Subcutaneous abdominal adipose tissue (tissue), 5 donors: Measurements from ENCODE around the gene TMBIM1.

Experiments
- H3K27ac ChIP-seq: one replicate; pipeline ENCODE4 v1.7.0; 2013; ENCODE audit warnings: low read depth, mild to moderate bottlenecking, inconsistent platforms, low read length, moderate library complexity
- H3K27me3 ChIP-seq, 5 donors: one replicate each; pipeline ENCODE4 v1.7.0; 2013; ENCODE audit warnings: low read length in 5 of 5, inconsistent platforms in 1 of 5; ENCODE audit not compliant: control insufficient read depth in 5 of 5, insufficient read depth in 4 of 5
- H3K36me3 ChIP-seq, 5 donors: one replicate each; pipeline ENCODE4 v1.7.0; 2013; ENCODE audit warnings: low read length in 5 of 5; ENCODE audit not compliant: control insufficient read depth in 5 of 5, insufficient read depth in 5 of 5
- H3K4me1 ChIP-seq, 5 donors: one replicate each; pipeline ENCODE4 v1.7.0; 2013; ENCODE audit warnings: low read length in 5 of 5, mild to moderate bottlenecking in 3 of 5, moderate library complexity in 1 of 5; ENCODE audit not compliant: control insufficient read depth in 5 of 5, insufficient read depth in 5 of 5
- H3K4me3 ChIP-seq, 5 donors: one replicate each; pipeline ENCODE4 v1.7.0; 2013; ENCODE audit warnings: low read length in 5 of 5, low read depth in 1 of 5
- H3K9ac ChIP-seq, 5 donors: one replicate each; pipeline ENCODE4 v1.7.0; 2013; ENCODE audit warnings: low read length in 5 of 5, mild to moderate bottlenecking in 4 of 5, moderate library complexity in 3 of 5
- H3K9me3 ChIP-seq, 5 donors: one replicate each; pipeline ENCODE4 v1.7.0; 2013; ENCODE audit warnings: low read length in 5 of 5; ENCODE audit not compliant: control insufficient read depth in 5 of 5
- donor health status: healthy.
- donor health status: healthy.
- donor health status: healthy.
- donor health status: healthy.
- donor health status: healthy.

Gene TMBIM1, protein sequence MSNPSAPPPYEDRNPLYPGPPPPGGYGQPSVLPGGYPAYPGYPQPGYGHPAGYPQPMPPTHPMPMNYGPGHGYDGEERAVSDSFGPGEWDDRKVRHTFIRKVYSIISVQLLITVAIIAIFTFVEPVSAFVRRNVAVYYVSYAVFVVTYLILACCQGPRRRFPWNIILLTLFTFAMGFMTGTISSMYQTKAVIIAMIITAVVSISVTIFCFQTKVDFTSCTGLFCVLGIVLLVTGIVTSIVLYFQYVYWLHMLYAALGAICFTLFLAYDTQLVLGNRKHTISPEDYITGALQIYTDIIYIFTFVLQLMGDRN

DNA sequence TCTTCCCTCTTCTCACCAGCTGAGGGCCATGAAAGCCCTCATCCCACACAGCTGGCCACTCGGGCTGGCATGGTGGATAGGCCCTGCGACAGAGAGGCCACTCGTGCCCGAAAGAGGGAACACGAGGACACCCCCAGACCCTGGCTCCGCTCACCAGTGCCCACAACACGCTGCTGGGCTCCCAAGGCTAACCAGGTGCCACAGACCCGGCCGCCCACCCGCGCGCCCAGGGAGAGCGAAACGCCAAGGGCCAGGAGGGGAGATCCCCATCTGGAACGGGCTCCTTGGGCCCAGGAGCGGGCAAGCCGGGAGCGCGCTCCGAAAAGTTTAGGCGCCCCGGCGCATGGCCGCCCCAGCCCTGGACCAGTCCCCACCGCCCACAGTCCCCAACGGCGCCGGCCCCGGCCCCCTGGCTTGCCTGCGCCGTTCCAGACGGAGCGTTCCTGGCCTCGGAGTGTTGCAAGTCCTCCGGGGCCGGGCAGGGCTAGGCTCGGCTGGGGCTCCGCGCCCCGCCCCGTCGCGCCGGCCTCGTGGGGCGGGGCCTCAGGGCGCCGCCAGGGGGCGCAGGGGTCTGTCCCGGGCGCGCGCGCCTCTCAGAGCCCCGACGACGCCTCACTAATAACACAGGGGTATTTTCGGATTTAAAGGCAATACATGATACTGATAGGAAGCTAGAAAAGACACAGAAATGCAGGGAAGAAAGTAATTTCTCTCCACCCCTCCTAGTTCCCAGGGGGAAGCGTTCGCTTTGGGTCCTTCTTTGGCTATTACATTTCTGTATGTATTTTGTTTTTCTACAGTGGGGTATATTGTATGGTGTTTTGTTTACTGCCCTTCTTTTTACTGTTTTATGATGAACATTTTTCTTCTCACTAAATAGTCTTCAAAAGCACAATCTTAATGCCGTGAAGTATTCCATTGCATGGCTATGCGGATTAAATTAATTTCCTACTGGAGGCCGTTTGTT lies at the start of gene TMBIM1:
Gene TMBIM1, minus strand, starts transcription at position 456 of the 967 bp plus-strand sequence. CDS start 10,362 bp downstream, outside the sequence.
- Histone ChIP-seq H3K36me3 (no peaks in the 10 kb centered on the region), H3K27ac (peak within 1 kb of the TSS; percentile 100), H3K27me3 (peaks cover 0 to 5% (median 0%) of the 10 kb centered on the region in 5 donors), H3K4me1 (peaks cover 17 to 63% (median 56%) of the 10 kb centered on the region in 5 donors), H3K9ac (peak within 1 kb of the TSS; percentile 96 to 100 (median 100)), H3K9me3 (peaks cover 0 to 3% (median 0%) of the 10 kb centered on the region in 5 donors), H3K4me3 (peak within 1 kb of the TSS; percentile 89 to 95 (median 92))

DNA sequence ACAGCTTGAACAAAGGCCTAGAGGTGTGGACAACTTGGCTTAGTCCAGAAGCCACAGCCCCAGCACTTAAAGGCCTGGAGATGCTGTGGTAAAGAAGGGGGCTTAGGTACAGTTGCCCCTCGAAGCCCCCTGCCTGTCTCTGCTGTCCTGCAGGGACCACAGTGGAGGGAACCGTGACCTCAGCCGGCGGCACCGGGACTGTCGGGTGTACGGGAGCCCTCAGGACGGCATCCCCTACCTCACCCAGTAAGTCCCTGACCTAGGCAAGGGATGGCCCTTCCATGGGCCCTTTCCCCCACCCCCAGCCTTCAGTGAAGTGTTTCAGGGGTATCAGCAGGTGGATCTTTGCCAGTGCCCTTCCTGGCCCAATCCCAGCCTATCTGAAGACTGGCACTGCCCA lies 49.1 kb upstream of the TMBIM1 start:
- no peaks in the 10 kb centered on the region for H3K9me3 ChIP-seq
- H3K36me3 ChIP-seq: peaks cover 0 to 28% (median 3%) of the 10 kb centered on the region in 5 donors
- H3K4me3 ChIP-seq: no peak overlapping the region
- H3K9ac ChIP-seq: no peak overlapping the region
- no peak overlapping the region for H3K27ac ChIP-seq
- no peaks in the 10 kb centered on the region for H3K4me1 ChIP-seq
- H3K27me3 ChIP-seq: no peaks in the 10 kb centered on the region

DNA sequence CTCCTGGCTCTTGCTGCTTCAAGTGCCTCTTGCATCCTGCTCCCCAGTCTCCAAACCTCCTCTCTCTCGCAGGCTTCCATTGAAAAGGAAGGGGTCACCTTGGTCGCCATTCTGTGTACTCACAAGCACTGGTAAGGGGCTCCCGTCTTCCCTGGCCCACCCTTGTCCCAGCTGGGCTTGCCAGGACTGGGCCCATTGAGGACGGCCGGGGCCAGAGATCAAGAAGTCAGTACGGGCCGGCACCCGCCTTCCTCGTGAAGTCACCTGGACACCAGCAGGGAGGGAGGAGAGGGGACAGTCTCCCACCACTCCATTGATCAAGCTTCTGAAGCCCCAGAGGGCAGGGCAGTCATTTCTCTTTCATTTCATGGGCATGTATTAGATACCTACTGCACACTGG lies 48.4 kb upstream of the TMBIM1 start:
- no peak overlapping the region for H3K9ac ChIP-seq
- H3K9me3 ChIP-seq: no peaks in the 10 kb centered on the region
- H3K27me3 ChIP-seq: no peaks in the 10 kb centered on the region
- H3K4me3 ChIP-seq: no peak overlapping the region
- peaks cover 0 to 23% (median 3%) of the 10 kb centered on the region in 5 donors for H3K36me3 ChIP-seq
- H3K27ac ChIP-seq: no peak overlapping the region
- no peaks in the 10 kb centered on the region for H3K4me1 ChIP-seq

DNA sequence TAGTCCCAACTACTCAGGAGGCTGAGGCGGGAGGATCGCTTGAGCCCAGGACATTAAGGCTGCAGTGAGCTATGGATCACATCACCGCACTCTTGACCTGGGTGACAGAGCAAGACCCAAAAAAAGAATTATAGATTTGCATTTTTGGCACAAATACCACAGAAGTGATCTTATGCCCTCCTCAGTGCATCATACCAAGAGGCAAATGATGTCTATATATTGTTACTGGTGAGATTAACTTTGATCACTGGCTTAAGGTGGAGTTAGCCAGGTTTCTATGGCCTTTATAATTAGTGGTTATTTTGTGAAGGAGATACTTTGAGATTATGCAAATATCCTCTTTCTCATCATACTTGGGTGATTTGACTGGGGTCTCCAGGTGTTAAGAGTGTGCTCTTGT lies 42.2 kb upstream of the TMBIM1 start:
- Histone ChIP-seq H3K9me3 (no peaks in the 10 kb centered on the region), H3K27me3 (peaks cover 0 to 2% (median 0%) of the 10 kb centered on the region in 5 donors), H3K4me1 (peaks cover 0 to 25% (median 4%) of the 10 kb centered on the region in 5 donors), H3K4me3 (no peak overlapping the region), H3K36me3 (no peaks in the 10 kb centered on the region), H3K27ac (no peak overlapping the region), H3K9ac (no peak overlapping the region)

DNA sequence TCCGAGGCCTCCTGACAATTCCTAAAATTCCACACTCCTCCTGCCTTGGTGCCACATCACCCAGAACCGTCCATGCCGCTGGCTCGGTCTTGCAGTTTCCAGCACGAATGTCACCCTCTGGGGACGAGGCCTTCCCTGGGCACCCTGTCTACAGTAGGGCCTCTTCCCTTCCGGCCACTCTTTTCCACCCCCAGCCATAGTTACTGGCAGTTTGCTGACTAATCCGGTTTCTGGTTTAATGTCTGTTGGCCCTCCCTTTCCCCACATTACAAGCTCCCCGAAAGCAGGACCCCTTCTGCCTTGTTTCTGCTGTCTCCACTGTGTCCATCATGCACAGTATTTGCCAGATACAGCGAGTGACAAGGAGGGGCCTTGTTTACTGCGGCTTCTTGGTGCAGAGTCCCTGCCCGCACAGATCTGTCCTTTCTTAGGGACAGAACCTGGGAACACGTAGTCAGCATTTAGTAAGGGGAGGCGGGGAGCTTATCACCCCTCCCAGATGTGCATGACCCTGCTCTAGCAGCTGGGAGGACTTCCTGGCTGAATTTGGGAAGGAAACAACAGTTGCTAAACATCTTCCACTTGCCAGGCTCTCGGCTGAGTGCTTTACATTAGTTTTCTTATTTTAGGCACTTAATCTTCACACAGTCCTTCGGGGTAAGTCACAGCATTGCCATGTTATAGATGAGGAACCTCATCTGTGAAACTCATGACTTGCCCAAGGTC lies 40.8 kb upstream of the TMBIM1 start:
- H3K36me3 ChIP-seq: no peaks in the 10 kb centered on the region
- peaks cover 0 to 32% (median 4%) of the 10 kb centered on the region in 5 donors for H3K4me1 ChIP-seq
- no peaks in the 10 kb centered on the region for H3K9me3 ChIP-seq
- H3K27me3 ChIP-seq: peaks cover 0 to 2% (median 0%) of the 10 kb centered on the region in 5 donors
- peak overlapping the region; percentile 13 for H3K27ac ChIP-seq
- no peak overlapping the region for H3K9ac ChIP-seq
- peak overlapping the region in 2 of 5 donors; percentile 12 to 32 for H3K4me3 ChIP-seq

DNA sequence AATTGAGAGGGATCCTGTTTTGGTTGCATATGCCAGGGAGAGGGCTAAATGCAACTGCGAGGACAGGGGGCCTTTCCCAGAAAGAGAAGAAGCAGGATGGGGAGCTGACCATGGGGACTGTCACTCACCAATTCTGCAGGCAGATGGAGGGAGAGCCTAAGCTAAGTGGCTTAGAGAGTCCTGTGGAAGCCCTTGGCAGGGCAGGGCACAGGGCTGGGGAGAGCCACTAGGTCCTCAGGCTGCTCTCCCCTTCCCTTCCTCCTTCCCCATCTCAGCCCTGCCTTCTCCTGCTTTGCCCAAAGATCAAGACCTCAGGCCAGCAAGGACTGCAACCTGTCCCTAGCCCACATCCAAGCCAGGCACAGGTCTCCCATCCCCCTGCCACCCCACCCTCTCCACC lies 40.0 kb upstream of the TMBIM1 start:
- Histone ChIP-seq H3K4me1 (peaks cover 0 to 36% (median 4%) of the 10 kb centered on the region in 5 donors), H3K4me3 (peak overlapping the region in 2 of 5 donors; percentile 4 to 14)

DNA sequence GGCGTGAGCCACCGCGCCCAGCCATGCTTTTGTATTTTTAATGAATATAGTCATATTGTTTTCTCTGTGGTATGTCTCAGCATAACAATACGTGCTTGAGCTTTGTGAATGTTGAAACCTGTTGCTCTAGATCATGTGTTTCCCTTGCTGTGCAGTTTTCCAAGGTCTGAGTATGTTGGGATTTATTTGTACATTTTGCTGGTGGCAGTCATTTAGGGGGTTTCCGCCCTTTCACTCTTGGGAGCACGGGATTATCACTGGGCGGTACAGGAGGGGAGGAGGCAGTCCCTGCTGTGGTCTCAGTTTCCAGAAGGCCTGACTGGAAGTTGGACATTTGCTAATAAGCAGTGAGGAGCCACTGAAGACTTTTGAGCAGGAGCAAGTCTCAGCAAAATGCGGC lies 39.4 kb upstream of the TMBIM1 start:
- no peaks in the 10 kb centered on the region for H3K36me3 ChIP-seq
- H3K27me3 ChIP-seq: peaks cover 0 to 2% (median 0%) of the 10 kb centered on the region in 5 donors
- peak overlapping the region in 1 of 5 donors; percentile 43 for H3K9ac ChIP-seq
- no peak overlapping the region for H3K27ac ChIP-seq
- peaks cover 0 to 41% (median 4%) of the 10 kb centered on the region in 5 donors for H3K4me1 ChIP-seq
- no peaks in the 10 kb centered on the region for H3K9me3 ChIP-seq
- H3K4me3 ChIP-seq: no peak overlapping the region

More for the DNA sequence above, 40.0 kb upstream of the TMBIM1 start:
- no peak overlapping the region for H3K27ac ChIP-seq
- H3K9ac ChIP-seq: peak overlapping the region in 1 of 5 donors; percentile 43
- H3K9me3 ChIP-seq: no peaks in the 10 kb centered on the region
- H3K36me3 ChIP-seq: no peaks in the 10 kb centered on the region
- H3K27me3 ChIP-seq: peaks cover 0 to 2% (median 0%) of the 10 kb centered on the region in 5 donors

DNA sequence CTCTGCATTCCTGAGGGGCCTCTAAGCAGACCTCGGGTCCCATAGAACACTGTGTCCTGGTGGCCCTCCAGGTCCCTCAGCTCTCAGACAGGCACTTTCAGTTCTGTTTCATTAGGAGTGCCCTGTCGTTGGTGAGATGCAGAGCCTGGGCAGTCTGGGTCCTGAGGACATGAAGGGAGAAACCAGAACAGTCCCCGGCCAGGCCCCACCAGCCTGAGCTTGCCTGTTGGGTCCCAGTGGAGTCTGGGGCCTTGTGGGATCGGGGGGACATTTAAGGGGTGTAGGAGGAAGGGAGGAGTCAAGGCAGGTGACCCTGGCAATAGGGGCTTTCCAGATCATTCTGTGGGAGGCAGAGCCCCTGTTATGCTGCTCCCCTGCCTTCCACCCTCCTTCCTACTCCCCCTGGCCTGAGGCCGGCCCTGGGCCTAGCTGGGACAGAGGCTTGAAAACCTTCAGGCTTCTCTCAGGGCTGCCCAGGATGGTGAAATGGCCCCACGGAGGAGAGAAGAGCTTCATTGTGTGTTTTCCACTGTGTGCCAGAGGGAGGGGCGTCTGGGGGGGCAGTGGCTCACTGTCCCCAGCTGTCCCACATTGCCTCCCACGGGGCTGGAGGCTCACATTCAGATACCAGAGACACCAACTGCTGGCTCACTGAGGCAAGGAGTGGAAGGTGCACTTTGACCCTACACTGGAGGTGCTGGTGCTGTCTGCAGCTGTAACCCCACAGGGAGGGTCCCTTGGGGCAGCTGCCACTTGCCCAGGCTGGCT lies 37.7 kb upstream of the TMBIM1 start:
- Histone ChIP-seq H3K4me1 (peaks cover 2 to 56% (median 14%) of the 10 kb centered on the region in 5 donors), H3K9me3 (no peaks in the 10 kb centered on the region), H3K9ac (no peak overlapping the region), H3K36me3 (no peaks in the 10 kb centered on the region), H3K27me3 (peaks cover 0 to 2% (median 0%) of the 10 kb centered on the region in 5 donors), H3K4me3 (no peak overlapping the region), H3K27ac (no peak overlapping the region)
